ENCODE data around the gene ZBTB48.
"Not testable (repeated sequence)": the region's sequence is repeated elsewhere in the genome, so short reads cannot be mapped to it uniquely, and the experiment has no call there.

The ZBTB48 gene

GRCh38 chr1:6635910-6636760, 56.3 kb downstream of the ZBTB48 start:
- no peak for FAIRE-seq

DNA sequence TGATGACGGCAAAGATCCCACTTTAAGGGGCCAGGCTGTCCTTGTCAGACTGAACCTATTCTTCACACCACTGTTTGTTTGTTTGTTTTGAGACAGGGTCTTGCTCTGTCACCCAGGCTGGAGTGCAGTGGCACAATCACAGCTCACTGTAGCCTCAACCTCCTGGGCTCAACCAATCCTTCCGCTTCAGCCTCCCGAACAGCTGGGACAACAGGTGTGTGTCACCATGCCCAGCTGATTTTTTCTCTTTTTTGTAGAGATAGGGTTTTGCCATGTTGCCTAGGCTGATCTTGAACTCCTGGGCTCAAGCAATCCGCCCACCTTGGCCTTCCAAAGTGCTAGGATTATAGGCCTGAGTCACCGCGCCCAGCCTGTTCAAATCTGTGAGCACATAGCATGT, 57.0 kb downstream of the ZBTB48 start:
- FAIRE-seq = not testable (repeated sequence)

DNA sequence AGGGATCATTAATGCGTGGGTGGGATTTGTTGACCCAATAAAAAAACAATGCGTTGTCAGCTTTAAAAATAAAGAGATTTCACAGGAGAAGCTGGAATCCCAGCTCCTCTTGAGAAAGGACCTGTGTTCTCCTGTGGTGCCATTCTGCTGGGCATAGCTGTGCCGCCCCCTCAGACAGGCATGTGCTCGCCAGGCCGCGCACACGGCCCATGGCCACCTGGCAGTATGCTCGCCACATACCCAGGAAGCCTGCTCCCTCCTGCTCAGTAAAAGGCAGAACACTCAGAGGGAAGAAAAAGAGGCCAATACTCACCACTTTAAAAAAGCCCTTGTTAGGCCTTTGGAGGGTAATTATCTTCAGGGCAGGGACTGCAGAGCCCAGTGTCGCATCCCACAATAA, 58.0 kb downstream of the ZBTB48 start:
- no peak for FAIRE-seq

DNA sequence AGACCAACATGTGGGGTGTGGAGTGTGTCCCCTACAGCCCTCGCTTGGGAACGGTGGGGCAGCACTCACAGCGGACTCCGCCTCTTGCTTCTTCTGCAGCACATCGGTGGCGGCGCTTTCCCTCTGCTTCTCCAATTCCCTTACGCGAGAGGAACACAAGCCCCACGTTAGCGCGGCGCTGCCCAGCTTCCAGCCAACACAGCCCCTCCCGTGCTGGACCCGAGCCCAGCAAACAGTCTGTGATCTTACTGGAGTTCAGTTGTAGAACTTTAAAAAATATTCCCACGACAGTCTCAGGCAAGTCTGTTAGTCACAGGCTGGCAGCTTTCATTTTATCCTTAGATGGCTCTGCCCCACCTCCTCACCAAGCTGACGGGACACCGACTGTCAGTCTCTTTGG, 58.4 kb downstream of the ZBTB48 start:
- no peak for FAIRE-seq

Data from islet of Langerhans (tissue), 1 donor.